Neural cell (in vitro differentiated cells): ENCODE results near the gene CEP89.

Experiments
- CTCF ChIP-seq: fragments of 450-650 bp; IDR thresholded peaks from 2 replicates; pipeline ENCODE4 v1.5.1; 2014; ENCODE audit warnings: antibody characterized with exemption, mild to moderate bottlenecking, moderate library complexity; ENCODE audit not compliant: poor library complexity, severe bottlenecking
- EZH2 ChIP-seq: fragments of 200-600, 300-800 bp; shearing (Covaris generic), sonication (generic); IDR thresholded peaks from 2 replicates; pipeline ENCODE4 v1.6.1; 2014; ENCODE audit warnings: antibody characterized with exemption, low read length, borderline replicate concordance, mild to moderate bottlenecking; ENCODE audit not compliant: insufficient read depth, poor library complexity, severe bottlenecking
- POLR2AphosphoS5 ChIP-seq: IDR thresholded peaks from 2 replicates; pipeline ENCODE4 v1.6.1; 2012
- TAF1 ChIP-seq: IDR thresholded peaks from 2 replicates; pipeline ENCODE4 v1.6.1; 2012; ENCODE audit warnings: low read depth

- TF ChIP-seq POLR2AphosphoS5 (no peak), CTCF (no peak), TAF1 (no peak), EZH2 (no peak)
These were observed 99.4 kb downstream of the CEP89 start for GRCh38 chr19:32872391-32872790.
